H1 (cell line): Measurements from ENCODE around the gene RB1. TPM values are rescaled to one million over a fixed set of nuclear protein-coding genes. Genes with fewer than 3 reads are reported as not detected.

Experiments
- CTCF ChIA-PET: fragments of 300-600 bp; sonication (Branson Sonifier 250); formaldehyde crosslinking; loops from one replicate; lab custom pipeline; 2021; ENCODE audit not compliant: partially characterized antibody; lab: Charles Lee
- POLR2A ChIA-PET: fragments of 300-600 bp; sonication (Branson Sonifier 250); formaldehyde crosslinking; loops from one replicate; lab custom pipeline; 2021; ENCODE audit warnings: inconsistent platforms; ENCODE audit not compliant: partially characterized antibody; lab: Charles Lee
- DNase-seq, 2 experiments: peaks; one replicate each; pipeline versions ENCODE4 v3.0.0 to v3.0.0-alpha.2; 2010 to 2022; ENCODE audit warnings: low spot score in 2 of 2, low read depth in 1 of 2, mixed read lengths in 1 of 2
- FAIRE-seq: peaks from 2 replicates; lab custom pipeline; 2011; peaks lifted over from hg19 to GRCh38; lab: Jason Lieb, UNC
- H2AFZ ChIP-seq: 2 replicates; pipeline ENCODE4 v1.8.1; 2012; ENCODE audit warnings: low read length, inconsistent platforms
- H2AK5ac ChIP-seq: 2 replicates; pipeline ENCODE4 v1.6.1; 2013; ENCODE audit warnings: low read depth, low read length
- H2BK120ac ChIP-seq: replicated peaks from 2 replicates; pipeline ENCODE3; 2013; ENCODE audit warnings: low read depth, low read length, inconsistent platforms
- H2BK12ac ChIP-seq: 2 replicates; pipeline ENCODE4 v1.6.1; 2013; ENCODE audit warnings: low read depth, low read length
- H2BK15ac ChIP-seq: 2 replicates; pipeline ENCODE4 v1.6.1; 2013; ENCODE audit warnings: low read length
- H2BK20ac ChIP-seq: 2 replicates; pipeline ENCODE4 v1.6.1; 2013; ENCODE audit warnings: low read length
- H2BK5ac ChIP-seq: 2 replicates; pipeline ENCODE4 v1.6.1; 2013; ENCODE audit warnings: low read depth, low read length
- H3K14ac ChIP-seq: 2 replicates; pipeline ENCODE4 v1.6.1; 2013; ENCODE audit warnings: inconsistent platforms; ENCODE audit not compliant: insufficient read length
- H3K18ac ChIP-seq: 2 replicates; pipeline ENCODE4 v1.6.1; 2013; ENCODE audit warnings: low read length; ENCODE audit errors: extremely low read depth
- H3K23ac ChIP-seq: 2 replicates; pipeline ENCODE4 v1.6.1; 2013; ENCODE audit warnings: inconsistent platforms; ENCODE audit not compliant: insufficient read length
- H3K23me2 ChIP-seq: 2 replicates; pipeline ENCODE4 v1.6.1; 2013; ENCODE audit warnings: low read depth, low read length
- H3K27ac ChIP-seq: 2 replicates; pipeline ENCODE4 v1.6.1; 2011; ENCODE audit warnings: low read depth, low read length, inconsistent platforms
- H3K27me3 ChIP-seq, 4 experiments: replicated peaks in 1 of 4; 1 replicate in 1 of 4; 2 replicates in 3 of 4; pipeline versions ENCODE4 v1.6.1 to v1.8.1; 2011 to 2013; ENCODE audit warnings: low read length in 3 of 4, mild to moderate bottlenecking in 3 of 4, inconsistent platforms in 2 of 4, mixed read lengths in 2 of 4, moderate library complexity in 1 of 4; ENCODE audit not compliant: control insufficient read depth in 3 of 4, insufficient read depth in 3 of 4; ENCODE audit errors: extremely low read depth in 1 of 4
- H3K36me3 ChIP-seq, 4 experiments: 2 replicates each; pipeline versions ENCODE4 v1.6.1 to v1.8.1; 2011 to 2013; ENCODE audit warnings: mild to moderate bottlenecking in 4 of 4, low read length in 3 of 4, moderate library complexity in 2 of 4, control low read depth in 1 of 4, inconsistent platforms in 1 of 4; ENCODE audit not compliant: insufficient read depth in 4 of 4, control insufficient read depth in 2 of 4
- H3K4ac ChIP-seq: replicated peaks from 2 replicates; pipeline ENCODE3; 2013; ENCODE audit warnings: low read length, low read depth, mixed read lengths, inconsistent platforms; ENCODE audit not compliant: insufficient read length
- H3K4me1 ChIP-seq, 4 experiments: replicated peaks in 1 of 4; 1 replicate in 1 of 4; 2 replicates in 3 of 4; pipeline versions ENCODE4 v1.6.1 to v1.8.1; 2011 to 2013; ENCODE audit warnings: low read length in 3 of 4, inconsistent platforms in 2 of 4, mixed read lengths in 1 of 4; ENCODE audit not compliant: insufficient read depth in 4 of 4, control insufficient read depth in 3 of 4
- H3K4me2 ChIP-seq, 2 experiments: 2 replicates each; pipeline versions ENCODE4 v1.6.1 to v1.8.1; 2011 to 2013; ENCODE audit warnings: low read depth in 2 of 2, low read length in 2 of 2, control low read depth in 1 of 2, inconsistent platforms in 1 of 2, mild to moderate bottlenecking in 1 of 2; ENCODE audit not compliant: insufficient read depth in 1 of 2
- H3K4me3 ChIP-seq, 4 experiments: fragments of 200-600, 300-600 bp in 1 of 4; sonication (generic), shearing (Covaris generic), sonication (Bioruptor Twin) in 1 of 4; 2 replicates each; pipeline versions ENCODE4 v1.5.1 to v1.8.1; 2011 to 2016; ENCODE audit warnings: low read length in 4 of 4, low read depth in 3 of 4, control low read depth in 2 of 4, inconsistent platforms in 2 of 4, mild to moderate bottlenecking in 2 of 4, mixed read lengths in 1 of 4, moderate library complexity in 1 of 4; ENCODE audit not compliant: insufficient read depth in 2 of 4; ENCODE audit errors: extremely low read depth in 1 of 4
- H3K56ac ChIP-seq: replicated peaks from 2 replicates; pipeline ENCODE3; 2013; ENCODE audit warnings: low read depth, mild to moderate bottlenecking, mixed read lengths, low read length, inconsistent platforms; ENCODE audit not compliant: insufficient read length
- H3K79me1 ChIP-seq: 2 replicates; pipeline ENCODE4 v1.6.1; 2013; ENCODE audit warnings: low read depth, low read length, control low read depth
- H3K79me2 ChIP-seq, 2 experiments: 2 replicates each; pipeline versions ENCODE4 v1.6.1 to v1.8.1; 2012 to 2013; ENCODE audit warnings: low read length in 2 of 2, mild to moderate bottlenecking in 2 of 2, inconsistent platforms in 1 of 2; ENCODE audit not compliant: insufficient read depth in 2 of 2, control insufficient read depth in 1 of 2
- H3K9ac ChIP-seq, 4 experiments: replicated peaks in 1 of 4; 1 replicate in 1 of 4; 2 replicates in 3 of 4; pipeline versions ENCODE4 v1.6.1 to v1.8.1; 2011 to 2013; ENCODE audit warnings: low read depth in 3 of 4, low read length in 3 of 4, control low read depth in 2 of 4, mild to moderate bottlenecking in 2 of 4, moderate library complexity in 2 of 4, inconsistent platforms in 1 of 4; ENCODE audit errors: extremely low read depth in 1 of 4
- H3K9me3 ChIP-seq, 2 experiments: 2 replicates each; pipeline versions ENCODE4 v1.6.1 to v1.8.1; 2012 to 2013; ENCODE audit warnings: mild to moderate bottlenecking in 2 of 2, moderate library complexity in 2 of 2, control low read depth in 1 of 2, inconsistent platforms in 1 of 2, low read depth in 1 of 2, low read length in 1 of 2, mixed read lengths in 1 of 2; ENCODE audit not compliant: insufficient read depth in 2 of 2
- H4K20me1 ChIP-seq, 2 experiments: replicated peaks in 1 of 2; 2 replicates each; pipeline versions ENCODE3 to v1.8.1; 2011 to 2013; ENCODE audit warnings: inconsistent platforms in 2 of 2, low read length in 2 of 2, mild to moderate bottlenecking in 1 of 2; ENCODE audit not compliant: insufficient read depth in 2 of 2, control insufficient read depth in 1 of 2
- H4K5ac ChIP-seq: 2 replicates; pipeline ENCODE4 v1.6.1; 2013; ENCODE audit warnings: low read length, low read depth, mixed read lengths, inconsistent platforms; ENCODE audit not compliant: insufficient read length
- H4K8ac ChIP-seq: 2 replicates; pipeline ENCODE4 v1.8.0; 2013; ENCODE audit warnings: mild to moderate bottlenecking, moderate library complexity, low read length, inconsistent platforms; ENCODE audit not compliant: insufficient read depth; ENCODE audit errors: extremely low read depth
- H4K91ac ChIP-seq: replicated peaks from 2 replicates; pipeline ENCODE3; 2013; ENCODE audit warnings: low read length, mixed read lengths, inconsistent platforms; ENCODE audit not compliant: insufficient read length
- SIX5 ChIP-seq: IDR thresholded peaks from 2 replicates; pipeline ENCODE4 v1.6.1; 2011; ENCODE audit warnings: mild to moderate bottlenecking, low read depth, low read length
- WGBS, 2 experiments: shearing (Covaris generic) in 1 of 2; methylation state at CpG; one replicate each; pipeline versions ENCODE4 v1.1.6 to v1.1.7; 2013 to 2015; ENCODE audit warnings: low lambda C conversion rate in 2 of 2, mixed read lengths in 2 of 2, inconsistent platforms in 1 of 2, low coverage in 1 of 2, missing lambda C conversion rate in 1 of 2; ENCODE audit not compliant: insufficient replicate concordance in 2 of 2, insufficient coverage in 1 of 2, insufficient read length in 1 of 2; ENCODE audit errors: extremely low coverage in 1 of 2, missing lambda C conversion rate in 1 of 2; 5-methylcytosine and 5-hydroxymethylcytosine counted together
- polyA plus RNA-seq, 7 experiments: library from polyadenylated mRNA; depleted of rRNA in 3 of 7; stranded (reverse) in 5 of 7; unstranded in 2 of 7; fragments of >200 nt in 5 of 7; fragments of 200-250 nt in 2 of 7; gene quantifications; 1 replicate in 5 of 7; 2 replicates in 1 of 7; 4 replicates in 1 of 7; pipeline versions ENCODE4 v1.2.1 to v1.2.3, GENCODE V29; 2011 to 2013; ENCODE audit warnings: missing spikeins in 2 of 7, mixed read lengths in 2 of 7
- total RNA-seq: library from RNA; stranded (reverse); fragmentation: NEBNext Ultra II Directional; extraction: Animal tissue kit (Norgen Biotek cat#: 25700); gene quantifications from 2 replicates; pipeline ENCODE4 v1.2.1, GENCODE V29; 2021
- TF ChIP-seq, protein P1 (sequence below), 3 experiments: IDR thresholded peaks; 1 replicate in 2 of 3; 2 replicates in 1 of 3; pipeline versions ENCODE4 v1.5.1 to v1.6.1; 2011; ENCODE audit warnings: low read length in 3 of 3, mild to moderate bottlenecking in 3 of 3, inconsistent platforms in 2 of 3, low read depth in 1 of 3, moderate library complexity in 1 of 3; ENCODE audit not compliant: insufficient read depth in 1 of 3; ENCODE audit errors: control extremely low read depth in 1 of 3

The RB1 gene
- total and polyA plus RNA-seq, 2 of the 8 experiments (the other 6 are each of a cell fraction or from before 2014, with no cell fraction given): 4.1 to 17.5 TPM

DNA sequence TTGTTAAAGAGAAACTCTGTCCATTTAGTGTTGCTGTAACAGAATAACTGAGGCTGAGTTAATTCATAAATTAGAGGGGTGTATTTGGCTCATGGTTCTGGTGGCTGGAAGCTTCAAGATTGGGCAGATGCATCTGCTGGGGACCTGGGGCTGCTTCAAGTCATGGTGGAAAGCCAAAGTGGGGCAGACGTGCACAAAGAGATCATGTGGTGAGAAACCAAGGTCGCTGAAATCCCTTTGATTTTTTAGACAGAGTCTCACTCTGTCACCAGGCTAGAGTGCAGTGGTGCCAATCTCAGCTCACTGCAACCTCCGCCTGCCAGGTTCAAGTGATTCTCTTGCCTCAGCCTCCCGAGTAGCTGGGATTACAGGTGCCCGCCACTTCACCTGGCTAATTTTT is 183.3 kb downstream of the RB1 start:
- no peak overlapping the region for H3K4me2 ChIP-seq
- H4K5ac ChIP-seq: no peak overlapping the region
- TF ChIP-seq SIX5: no peak
- TF ChIP-seq, protein P1, sequence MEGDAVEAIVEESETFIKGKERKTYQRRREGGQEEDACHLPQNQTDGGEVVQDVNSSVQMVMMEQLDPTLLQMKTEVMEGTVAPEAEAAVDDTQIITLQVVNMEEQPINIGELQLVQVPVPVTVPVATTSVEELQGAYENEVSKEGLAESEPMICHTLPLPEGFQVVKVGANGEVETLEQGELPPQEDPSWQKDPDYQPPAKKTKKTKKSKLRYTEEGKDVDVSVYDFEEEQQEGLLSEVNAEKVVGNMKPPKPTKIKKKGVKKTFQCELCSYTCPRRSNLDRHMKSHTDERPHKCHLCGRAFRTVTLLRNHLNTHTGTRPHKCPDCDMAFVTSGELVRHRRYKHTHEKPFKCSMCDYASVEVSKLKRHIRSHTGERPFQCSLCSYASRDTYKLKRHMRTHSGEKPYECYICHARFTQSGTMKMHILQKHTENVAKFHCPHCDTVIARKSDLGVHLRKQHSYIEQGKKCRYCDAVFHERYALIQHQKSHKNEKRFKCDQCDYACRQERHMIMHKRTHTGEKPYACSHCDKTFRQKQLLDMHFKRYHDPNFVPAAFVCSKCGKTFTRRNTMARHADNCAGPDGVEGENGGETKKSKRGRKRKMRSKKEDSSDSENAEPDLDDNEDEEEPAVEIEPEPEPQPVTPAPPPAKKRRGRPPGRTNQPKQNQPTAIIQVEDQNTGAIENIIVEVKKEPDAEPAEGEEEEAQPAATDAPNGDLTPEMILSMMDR (IDR thresholded peaks at IDR 0.05; ENCODE audit: control extremely low read depth in 1 of 3, insufficient read depth in 1 of 3, low read depth in 1 of 3, low read length in 3 of 3): no peak
- H3K18ac ChIP-seq: no peak overlapping the region
- H3K56ac ChIP-seq: no peak overlapping the region
- no peak overlapping the region for H3K4ac ChIP-seq
- H3K79me2 ChIP-seq: no peaks in the 10 kb centered on the region
- no peak overlapping the region for H4K91ac ChIP-seq
- H3K9ac ChIP-seq: no peak overlapping the region
- H2AFZ ChIP-seq: no peak overlapping the region
- ChIA-PET CTCF (no interaction called here), POLR2A (no interaction called here)
- H2BK20ac ChIP-seq: no peak overlapping the region
- no peaks in the 10 kb centered on the region for H4K20me1 ChIP-seq
- FAIRE-seq: no peak
- 97% methylated on average over 5 of the region's 5 CpGs; no CpG with 5 or more reads in 1 of the 2 experiments for WGBS, 2 experiments
- H3K4me1 ChIP-seq: no peaks in the 10 kb centered on the region
- no peaks in the 10 kb centered on the region for H3K23me2 ChIP-seq
- no peak overlapping the region for H3K14ac ChIP-seq
- H2BK5ac ChIP-seq: no peak overlapping the region
- no peak overlapping the region for H3K27ac ChIP-seq
- no peak overlapping the region for H2BK12ac ChIP-seq
- no peak overlapping the region for H2AK5ac ChIP-seq
- H3K79me1 ChIP-seq: no peaks in the 10 kb centered on the region
- no peaks in the 10 kb centered on the region for H3K27me3 ChIP-seq
- peaks cover 0 to 6% of the 10 kb centered on the region in 2 experiments; a peak in 1 of 4 replicates for H3K9me3 ChIP-seq
- H3K4me3 ChIP-seq: no peak overlapping the region
- H2BK15ac ChIP-seq: no peak overlapping the region
- H4K8ac ChIP-seq: no peak overlapping the region
- no peak overlapping the region for H2BK120ac ChIP-seq
- peaks cover 0 to 9% (median 3%) of the 10 kb centered on the region in 4 experiments; a peak in 3 of 8 replicates for H3K36me3 ChIP-seq
- DNase-seq: no peak
- H3K23ac ChIP-seq: no peak overlapping the region
